HEK293 (cell line): ENCODE results near the gene DNAAF9.

ENCODE experiments used
- CTCF ChIA-PET: fragments of 350-600 bp; formaldehyde crosslinking; extraction: SDS; loops from one replicate; lab custom pipeline; 2021; ENCODE audit warnings: antibody characterized with exemption; lab: Yijun Ruan, JAX
- POLR2A ChIA-PET: fragments of 300-600 bp; formaldehyde crosslinking; extraction: SDS; loops from one replicate; lab custom pipeline; 2020; ENCODE audit warnings: antibody characterized with exemption, inconsistent platforms; lab: Yijun Ruan, JAX
- H3K27ac ChIP-seq: fragments of 200-500 bp; sonication (Bioruptor generic); 2 replicates; pipeline ENCODE4 v1.5.1; 2014; ENCODE audit warnings: low read depth, low read length, control low read depth, inconsistent platforms; ENCODE audit errors: extremely low read depth
- H3K36me3 ChIP-seq, 2 experiments: fragments of 200-500 bp in 1 of 2; sonication (Bioruptor generic) in 1 of 2; 1 replicate in 1 of 2; 2 replicates in 1 of 2; pipeline ENCODE4 v1.5.1; 2014 to 2017; ENCODE audit warnings: inconsistent platforms in 2 of 2, low read length in 2 of 2; ENCODE audit not compliant: control insufficient read depth in 2 of 2, insufficient read depth in 1 of 2
- H3K4me1 ChIP-seq: fragments of 200-500 bp; sonication (Bioruptor generic); 2 replicates; pipeline ENCODE4 v1.5.1; 2014; ENCODE audit warnings: mild to moderate bottlenecking, low read length, inconsistent platforms; ENCODE audit not compliant: control insufficient read depth, insufficient read depth
- H3K4me3 ChIP-seq: 2 replicates; pipeline ENCODE4 v1.5.1; 2011; ENCODE audit warnings: low read depth, mild to moderate bottlenecking, control low read depth, low read length, moderate library complexity
- H3K9me3 ChIP-seq: fragments of 200-500 bp; sonication (Bioruptor generic); 2 replicates; pipeline ENCODE4 v1.5.1; 2014; ENCODE audit warnings: low read depth, low read length, inconsistent platforms; ENCODE audit not compliant: control insufficient read depth, insufficient read depth
- OVOL3 ChIP-seq: fragments of 450-650 bp; formaldehyde crosslinking; IDR thresholded peaks from 2 replicates; pipeline ENCODE4 v1.5.1; 2016; ENCODE audit warnings: missing biosample characterization, missing genetic modification characterization
- PRDM1 ChIP-seq: fragments of 450-650 bp; formaldehyde crosslinking; IDR thresholded peaks from 2 replicates; pipeline ENCODE4; 2016; ENCODE audit warnings: missing biosample characterization, missing genetic modification characterization
- PRDM4 ChIP-seq: fragments of 450-650 bp; formaldehyde crosslinking; IDR thresholded peaks from 2 replicates; pipeline ENCODE4 v1.5.1; 2017; ENCODE audit warnings: missing biosample characterization, missing genetic modification characterization
- PRDM6 ChIP-seq: fragments of 450-650 bp; formaldehyde crosslinking; IDR thresholded peaks from 2 replicates; pipeline ENCODE4 v1.5.1; 2017; ENCODE audit warnings: missing biosample characterization, missing genetic modification characterization
- WT1 ChIP-seq: fragments of 450-650 bp; formaldehyde crosslinking; IDR thresholded peaks from 2 replicates; pipeline ENCODE4 v1.5.1; 2016; ENCODE audit warnings: missing biosample characterization, missing genetic modification characterization
- YY2 ChIP-seq: fragments of 450-650 bp; formaldehyde crosslinking; IDR thresholded peaks from 2 replicates; pipeline ENCODE4 v1.5.1; 2016; ENCODE audit warnings: missing biosample characterization, missing genetic modification characterization
- ZBTB17 ChIP-seq: fragments of 450-650 bp; formaldehyde crosslinking; IDR thresholded peaks from 2 replicates; pipeline ENCODE4 v1.5.1; 2016; ENCODE audit warnings: missing biosample characterization, missing genetic modification characterization
- ZNF132 ChIP-seq: fragments of 450-650 bp; formaldehyde crosslinking; IDR thresholded peaks from 2 replicates; pipeline ENCODE4 v1.5.1; 2017; ENCODE audit warnings: missing biosample characterization, missing genetic modification characterization, borderline replicate concordance
- ZNF169 ChIP-seq: fragments of 450-650 bp; formaldehyde crosslinking; IDR thresholded peaks from 2 replicates; pipeline ENCODE4 v1.5.1; 2016; ENCODE audit warnings: missing biosample characterization, missing genetic modification characterization
- ZNF184 ChIP-seq: fragments of 450-650 bp; IDR thresholded peaks from 2 replicates; pipeline ENCODE4 v1.5.1; 2018; ENCODE audit warnings: missing biosample characterization, mild to moderate bottlenecking, missing genetic modification characterization
- ZNF280D ChIP-seq: fragments of 450-650 bp; formaldehyde crosslinking; IDR thresholded peaks from 2 replicates; pipeline ENCODE4 v1.5.1; 2016; ENCODE audit warnings: missing biosample characterization, missing genetic modification characterization
- ZNF366 ChIP-seq: fragments of 450-650 bp; formaldehyde crosslinking; conservative IDR thresholded peaks from 2 replicates; pipeline ENCODE4 v1.5.1; 2016; ENCODE audit warnings: missing biosample characterization, missing genetic modification characterization
- ZNF561 ChIP-seq: fragments of 450-650 bp; IDR thresholded peaks from 2 replicates; pipeline ENCODE4 v1.5.1; 2018; ENCODE audit warnings: missing biosample characterization, missing genetic modification characterization, borderline replicate concordance
- ZNF596 ChIP-seq: fragments of 450-650 bp; IDR thresholded peaks from 2 replicates; pipeline ENCODE4 v1.5.0; 2018; ENCODE audit warnings: missing biosample characterization, mild to moderate bottlenecking, missing genetic modification characterization, moderate library complexity
- ZNF768 ChIP-seq: fragments of 450-650 bp; formaldehyde crosslinking; IDR thresholded peaks from 2 replicates; pipeline ENCODE4 v1.5.1; 2018; ENCODE audit warnings: missing biosample characterization, mild to moderate bottlenecking, missing genetic modification characterization

DNAAF9 gene

GRCh38 chr20:3405696-3406358, 1.6 kb downstream of the DNAAF9 start:
- TF ChIP-seq ZNF768 (tag by site-specific recombination) (no peak), PRDM4 (tag by site-specific recombination) (peak; percentile 86), ZNF169 (tag by site-specific recombination) (no peak), WT1 (tag by site-specific recombination) (no peak), ZNF280D (tag by site-specific recombination) (no peak), ZBTB17 (tag by site-specific recombination) (peak; percentile 51)
- H3K27ac ChIP-seq, result 0 out of 2 replicates have a peak overlapping the region, but pooled peaks have one; percentile 78
- no peaks in the 10 kb centered on the region; the same call in 1 of the 2 replicates for H3K9me3 ChIP-seq
- peaks cover 19% of the 10 kb centered on the region for H3K4me1 ChIP-seq
- ChIA-PET POLR2A (interaction anchor here (0.6 to 2.7 kb wide), 2 partner anchors 11 to 65 kb away, joined by 3 to 12 read pairs; partner anchors contain the start of gene ATRN), CTCF (interaction anchor here (0.6 kb wide), 1 partner anchor 117 kb away, joined by 3 read pairs; no protein-coding TSS in a partner anchor)
- H3K4me3 ChIP-seq, result no peak overlapping the region; the same call in 1 of the 2 replicates
- H3K36me3 ChIP-seq, result no peaks in the 10 kb centered on the region

- Histone ChIP-seq H3K27ac (no peak overlapping the region), H3K4me1 (peaks cover 19% of the 10 kb centered on the region), H3K36me3 (no peaks in the 10 kb centered on the region), H3K9me3 (no peaks in the 10 kb centered on the region), H3K4me3 (no peak overlapping the region)
- POLR2A ChIA-PET, result interaction anchor here (0.6 kb wide), 1 partner anchor 11 kb away, joined by 3 read pairs; no protein-coding TSS in a partner anchor
- TF ChIP-seq PRDM6 (tag by site-specific recombination) (no peak), ZNF366 (tag by site-specific recombination) (no peak), ZNF561 (no peak), ZNF184 (tag by site-specific recombination) (no peak), ZNF132 (no peak), OVOL3 (no peak), YY2 (no peak), ZNF596 (tag by site-specific recombination) (no peak), PRDM1 (tag by site-specific recombination) (peak; percentile 69)
- CTCF ChIA-PET, result no interaction called here
These were observed 2.3 kb downstream of the DNAAF9 start for GRCh38 chr20:3405139-3405538.
